Measurements from ENCODE around the gene TTN.

DNA sequence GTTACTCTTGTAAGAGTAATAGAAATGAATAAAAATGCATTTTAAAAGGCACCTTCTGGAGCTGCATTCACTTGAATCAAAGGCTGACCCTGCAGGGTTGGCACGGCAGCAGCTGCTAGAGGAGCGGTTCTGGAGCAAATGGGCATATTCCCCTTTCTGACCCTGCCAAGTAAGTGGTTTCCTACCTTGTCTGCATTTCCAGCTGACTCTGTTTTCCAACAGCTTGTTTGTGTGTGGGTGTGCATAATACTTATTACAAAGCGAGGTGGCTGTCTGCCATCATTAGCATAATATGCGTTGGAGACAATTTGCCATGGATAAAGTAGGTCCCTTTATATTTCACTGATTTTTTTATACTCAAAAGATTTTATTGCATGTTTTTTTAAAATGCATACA, 21.3 kb upstream of the TTN start:
- TF ChIP-seq, protein P1, sequence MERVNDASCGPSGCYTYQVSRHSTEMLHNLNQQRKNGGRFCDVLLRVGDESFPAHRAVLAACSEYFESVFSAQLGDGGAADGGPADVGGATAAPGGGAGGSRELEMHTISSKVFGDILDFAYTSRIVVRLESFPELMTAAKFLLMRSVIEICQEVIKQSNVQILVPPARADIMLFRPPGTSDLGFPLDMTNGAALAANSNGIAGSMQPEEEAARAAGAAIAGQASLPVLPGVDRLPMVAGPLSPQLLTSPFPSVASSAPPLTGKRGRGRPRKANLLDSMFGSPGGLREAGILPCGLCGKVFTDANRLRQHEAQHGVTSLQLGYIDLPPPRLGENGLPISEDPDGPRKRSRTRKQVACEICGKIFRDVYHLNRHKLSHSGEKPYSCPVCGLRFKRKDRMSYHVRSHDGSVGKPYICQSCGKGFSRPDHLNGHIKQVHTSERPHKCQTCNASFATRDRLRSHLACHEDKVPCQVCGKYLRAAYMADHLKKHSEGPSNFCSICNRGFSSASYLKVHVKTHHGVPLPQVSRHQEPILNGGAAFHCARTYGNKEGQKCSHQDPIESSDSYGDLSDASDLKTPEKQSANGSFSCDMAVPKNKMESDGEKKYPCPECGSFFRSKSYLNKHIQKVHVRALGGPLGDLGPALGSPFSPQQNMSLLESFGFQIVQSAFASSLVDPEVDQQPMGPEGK (CRISPR knock-in tag; IDR thresholded peaks at IDR 0.05; ENCODE audit: borderline replicate concordance) = no peak
- TF ChIP-seq PPARA (CRISPR knock-in tag; IDR thresholded peaks at IDR 0.05; ENCODE audit: borderline replicate concordance) (no peak), ARNTL (CRISPR knock-in tag; IDR thresholded peaks at IDR 0.05; ENCODE audit: borderline replicate concordance, low read depth) (no peak), GLIS3 (CRISPR knock-in tag; IDR thresholded peaks at IDR 0.05) (no peak), TOX (CRISPR knock-in tag; IDR thresholded peaks at IDR 0.05; ENCODE audit: borderline replicate concordance) (no peak), ZC3H10 (CRISPR knock-in tag; IDR thresholded peaks at IDR 0.05) (no peak), ZFP3 (CRISPR knock-in tag; IDR thresholded peaks at IDR 0.05) (no peak), ISL1 (CRISPR knock-in tag; IDR thresholded peaks at IDR 0.05) (no peak), CSDC2 (CRISPR knock-in tag; IDR thresholded peaks at IDR 0.05) (no peak)
- TF ChIP-seq, protein P2, sequence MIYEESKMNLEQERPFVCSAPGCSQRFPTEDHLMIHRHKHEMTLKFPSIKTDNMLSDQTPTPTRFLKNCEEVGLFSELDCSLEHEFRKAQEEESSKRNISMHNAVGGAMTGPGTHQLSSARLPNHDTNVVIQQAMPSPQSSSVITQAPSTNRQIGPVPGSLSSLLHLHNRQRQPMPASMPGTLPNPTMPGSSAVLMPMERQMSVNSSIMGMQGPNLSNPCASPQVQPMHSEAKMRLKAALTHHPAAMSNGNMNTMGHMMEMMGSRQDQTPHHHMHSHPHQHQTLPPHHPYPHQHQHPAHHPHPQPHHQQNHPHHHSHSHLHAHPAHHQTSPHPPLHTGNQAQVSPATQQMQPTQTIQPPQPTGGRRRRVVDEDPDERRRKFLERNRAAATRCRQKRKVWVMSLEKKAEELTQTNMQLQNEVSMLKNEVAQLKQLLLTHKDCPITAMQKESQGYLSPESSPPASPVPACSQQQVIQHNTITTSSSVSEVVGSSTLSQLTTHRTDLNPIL (CRISPR knock-in tag; IDR thresholded peaks at IDR 0.05; ENCODE audit: low read depth) = no peak

All from SK-N-SH treated with all-trans-retinoic acid at 6 μM for 48 hours (cell line).